T-helper 22 cell (primary cell): ENCODE measurements around the gene GMCL2.
A peak's percentile ranks its signal among the peaks of the same experiment; 100 is the strongest.
"Not testable (repeated sequence)": the region's sequence is repeated elsewhere in the genome, so short reads cannot be mapped to it uniquely, and the experiment has no call there.

Source experiments
- DNase-seq: peaks from one replicate; pipeline ENCODE4 v3.0.0-alpha.2; 2020; ENCODE audit warnings: low read depth

Gene GMCL2, protein sequence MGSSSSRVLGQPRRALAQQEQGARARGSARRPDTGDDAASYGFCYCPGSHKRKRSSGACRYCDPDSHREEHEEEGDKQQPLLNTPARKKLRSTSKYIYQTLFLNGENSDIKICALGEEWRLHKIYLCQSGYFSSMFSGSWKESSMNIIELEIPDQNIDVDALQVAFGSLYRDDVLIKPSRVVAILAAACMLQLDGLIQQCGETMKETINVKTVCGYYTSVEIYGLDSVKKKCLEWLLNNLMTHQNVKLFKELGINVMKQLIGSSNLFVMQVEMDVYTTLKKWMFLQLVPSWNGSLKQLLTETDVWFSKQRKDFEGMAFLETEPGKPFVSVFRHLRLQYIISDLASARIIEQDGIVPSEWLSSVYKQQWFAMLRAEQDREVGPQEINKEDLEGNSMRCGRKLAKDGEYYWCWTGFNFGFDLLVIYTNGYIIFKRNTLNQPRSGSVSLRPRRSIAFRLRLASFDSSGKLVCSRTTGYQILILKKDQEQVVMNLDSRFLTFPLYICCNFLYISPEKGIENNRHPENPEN

DNA sequence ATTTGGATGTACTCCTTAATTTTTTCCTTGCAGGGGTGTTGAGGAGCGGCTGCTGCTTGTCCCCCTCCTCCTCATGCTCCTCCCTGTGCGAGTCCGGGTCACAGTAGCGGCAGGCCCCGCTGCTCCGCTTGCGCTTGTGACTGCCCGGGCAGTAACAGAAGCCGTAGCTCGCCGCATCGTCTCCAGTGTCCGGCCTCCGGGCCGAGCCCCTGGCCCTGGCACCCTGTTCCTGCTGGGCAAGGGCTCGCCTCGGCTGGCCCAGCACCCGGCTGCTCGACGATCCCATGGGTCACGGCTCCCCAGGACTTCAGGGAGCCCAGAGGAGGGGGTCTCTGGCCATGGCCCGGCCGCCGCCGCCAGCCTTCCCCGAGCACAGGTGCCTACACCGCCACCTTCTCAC is at the start of gene GMCL2:
GMCL2 (minus strand) TSS at position 358 of the 400 bp plus-strand sequence; CDS start at position 286, 72 bp downstream.
- no peak for DNase-seq

DNA sequence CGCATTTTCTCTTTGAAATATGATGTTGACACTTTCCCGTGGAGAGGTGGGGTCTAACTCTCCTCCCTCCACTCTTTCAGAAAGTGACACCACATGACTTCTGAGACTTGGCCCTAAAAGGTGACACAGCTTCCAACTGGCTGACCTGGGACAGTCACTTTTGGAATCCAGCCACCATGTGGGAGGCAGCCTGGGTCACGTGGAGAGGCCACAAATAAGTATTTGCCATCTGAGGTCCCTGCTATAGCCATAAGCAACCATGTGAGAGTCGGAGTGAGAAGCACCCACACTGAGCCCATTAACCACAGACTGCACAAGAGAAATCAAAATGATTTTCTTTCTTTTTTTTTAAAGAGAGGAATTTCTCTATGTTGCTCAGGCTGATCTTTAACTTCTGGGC is 49.5 kb upstream of the GMCL2 start:
- no peak for DNase-seq

DNA sequence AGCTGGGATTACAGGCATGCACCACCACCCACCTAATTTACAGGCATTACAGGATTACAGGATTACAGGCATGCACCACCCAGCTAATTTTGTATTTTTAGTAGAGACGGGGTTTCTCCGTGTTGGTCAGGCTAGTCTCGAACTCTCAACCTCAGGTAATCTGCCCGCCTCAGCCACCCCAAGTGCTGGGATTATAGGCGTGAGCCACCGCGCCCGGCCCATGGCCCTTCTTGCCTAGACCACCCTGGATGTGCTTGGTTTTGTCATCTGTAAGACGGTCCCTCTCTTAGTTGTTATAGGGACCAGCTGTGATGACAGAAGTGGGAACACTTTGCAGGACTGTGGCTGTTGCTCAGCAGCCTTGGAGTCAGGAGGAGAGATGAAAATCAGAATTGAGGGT is 49.0 kb upstream of the GMCL2 start:
- no peak for DNase-seq

DNA sequence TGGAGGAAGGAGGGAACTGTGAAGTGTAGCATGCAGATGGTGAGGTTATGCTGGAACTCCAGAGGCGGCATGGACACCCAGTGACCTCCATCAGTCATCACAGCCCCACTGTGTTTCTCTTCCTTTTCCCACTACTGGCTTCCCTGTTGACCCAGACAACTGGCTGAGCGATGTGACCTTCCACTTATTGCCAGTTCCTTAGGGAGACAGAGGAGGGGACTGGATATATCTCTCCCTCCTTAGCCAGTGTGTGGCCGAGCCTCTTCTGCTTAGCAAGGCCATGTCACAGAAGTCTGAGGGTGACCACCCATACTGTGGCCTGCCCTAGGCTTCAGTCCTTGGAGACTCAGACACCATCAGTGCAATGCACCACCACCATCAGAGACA is 48.4 kb upstream of the GMCL2 start:
- no peak for DNase-seq

DNA sequence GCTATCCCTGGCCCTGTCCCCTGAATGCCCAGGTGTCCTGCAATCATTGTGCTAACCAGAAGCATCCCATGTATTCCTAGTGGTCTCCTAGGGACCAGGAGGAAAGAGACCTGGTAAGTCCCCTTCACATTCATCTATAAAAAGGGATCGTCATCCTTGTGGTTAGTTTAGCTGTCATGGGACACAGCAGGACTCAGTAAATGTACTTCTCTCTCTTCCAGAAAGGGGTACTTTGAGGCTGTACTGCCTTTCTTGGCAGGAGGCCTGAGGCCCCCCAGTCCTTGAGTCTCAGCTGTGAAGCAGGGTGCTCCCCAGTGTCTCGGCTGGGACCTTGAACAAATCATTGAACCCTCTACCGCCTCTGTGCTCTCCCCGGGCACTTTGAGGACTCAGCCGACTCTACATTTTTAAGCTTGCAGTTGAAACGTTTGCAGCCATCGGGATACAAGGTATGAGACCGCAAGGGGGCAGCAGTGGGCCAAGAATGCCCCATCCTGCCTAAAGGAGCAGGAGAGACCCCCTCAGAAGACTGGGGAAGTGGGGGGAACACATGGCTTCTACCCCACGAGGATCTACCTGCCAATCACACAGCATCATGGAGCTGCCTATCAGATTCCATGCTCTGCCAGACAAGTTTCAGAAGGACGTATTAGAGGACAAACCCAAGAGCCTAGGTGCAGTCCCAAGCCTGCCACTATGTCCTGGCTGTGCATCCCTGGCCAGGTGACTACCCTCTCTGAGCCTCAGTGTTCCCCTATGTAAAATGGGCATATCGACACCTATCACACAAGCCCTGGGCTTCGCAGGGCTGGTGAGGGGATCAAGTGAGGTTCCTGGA is 47.8 kb upstream of the GMCL2 start:
- DNase-seq: peak; percentile 28

DNA sequence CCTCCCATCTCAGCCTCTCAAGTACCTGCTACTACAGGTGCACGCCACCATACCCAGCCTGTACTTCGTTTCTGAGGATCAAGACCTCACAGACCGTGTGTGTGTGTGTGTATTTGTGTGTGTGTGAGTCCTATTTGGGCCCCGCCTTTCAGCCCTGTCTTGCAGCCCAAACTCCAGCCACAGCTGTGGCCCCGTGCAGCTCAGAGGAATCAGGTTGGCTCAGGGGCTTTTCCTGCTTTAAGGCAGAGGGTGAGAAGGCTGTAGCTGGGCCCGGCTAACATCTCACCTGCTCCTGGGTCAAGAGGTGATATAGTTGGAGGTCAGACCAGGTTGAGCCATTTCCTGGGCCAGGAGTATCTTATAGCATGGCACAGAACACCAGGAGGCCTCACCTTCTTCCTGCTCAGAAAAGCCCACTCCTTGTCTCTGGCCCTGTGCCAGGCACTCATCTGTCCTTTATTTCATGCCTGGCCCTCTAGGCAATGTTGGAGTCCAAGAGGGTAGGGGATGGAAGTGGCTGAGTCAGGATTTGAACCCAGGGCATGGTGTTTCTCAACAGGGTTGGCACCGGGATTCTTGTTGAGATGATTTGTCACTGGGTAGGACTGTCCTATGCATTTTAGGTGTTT is 47.1 kb upstream of the GMCL2 start:
- no peak for DNase-seq

DNA sequence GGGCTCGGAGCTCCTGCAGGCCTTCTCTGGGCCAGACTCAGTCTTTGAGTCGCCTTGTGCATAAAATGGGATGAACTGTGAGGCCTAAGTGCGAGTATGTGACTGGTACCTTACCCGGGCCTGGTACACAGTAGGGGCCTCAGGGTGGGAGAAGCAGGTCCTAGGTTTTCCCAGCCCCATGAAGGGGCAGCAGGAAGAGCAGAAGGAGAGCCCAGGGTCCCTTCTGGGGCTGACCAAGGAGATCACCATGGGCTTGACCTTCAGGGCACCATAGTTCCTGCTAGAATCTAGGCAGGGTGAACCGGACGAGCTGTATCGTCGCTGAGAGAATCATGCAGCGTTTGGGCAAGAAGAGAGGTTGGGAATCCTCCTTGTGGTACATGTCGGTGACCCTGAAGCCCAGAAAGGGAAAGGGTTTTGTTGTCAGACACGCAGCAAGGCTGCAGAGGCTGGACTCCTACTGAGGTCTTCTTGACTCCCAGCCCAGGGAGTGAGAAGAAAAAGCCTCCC is 45.8 kb upstream of the GMCL2 start:
- no peak for DNase-seq

DNA sequence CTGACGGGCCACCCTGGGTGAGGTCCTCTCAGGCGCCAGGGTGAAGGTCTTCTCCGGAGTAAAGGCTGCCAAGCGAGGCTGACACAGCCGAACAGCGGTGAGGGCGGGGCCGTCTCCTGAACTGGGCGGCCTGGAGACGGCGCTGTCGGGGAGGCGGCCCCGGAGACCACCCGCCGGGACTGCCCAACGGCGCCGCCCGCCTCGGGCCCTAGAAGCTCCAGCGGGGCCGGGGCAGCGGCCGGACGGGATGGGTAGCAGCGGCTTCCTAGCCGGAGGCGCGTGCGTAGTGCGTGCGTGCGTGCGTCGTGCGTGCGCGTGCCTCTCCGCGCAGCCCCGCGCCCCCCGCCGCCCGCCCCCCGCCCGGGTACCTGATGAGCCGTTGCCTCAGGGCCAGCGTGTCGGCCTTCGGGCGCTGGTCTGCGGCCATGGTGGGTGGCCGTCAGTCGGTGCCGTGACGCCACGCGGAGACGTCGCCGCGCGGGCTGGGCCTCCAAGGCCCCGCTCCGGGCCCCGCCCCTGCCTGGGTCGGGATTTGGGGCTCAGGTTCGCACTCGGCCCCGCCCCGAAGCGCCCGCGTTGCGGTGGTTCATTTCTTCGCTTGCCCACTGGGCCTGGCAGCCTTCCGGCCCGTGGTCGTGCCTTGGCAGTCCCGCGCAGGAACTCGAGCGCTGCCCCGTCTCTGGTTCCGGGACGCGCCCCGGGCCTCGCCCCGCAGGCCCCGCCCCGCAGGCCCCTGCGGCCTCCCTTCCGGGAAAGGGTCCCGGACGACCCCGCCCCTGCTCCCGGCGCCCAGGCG is 45.2 kb upstream of the GMCL2 start, which contains the start of gene PHYKPL:
PHYKPL (minus strand) TSS at position 679 of the 796 bp plus-strand sequence; CDS start at position 427, 252 bp downstream.
- DNase-seq: peak; percentile 55

DNA sequence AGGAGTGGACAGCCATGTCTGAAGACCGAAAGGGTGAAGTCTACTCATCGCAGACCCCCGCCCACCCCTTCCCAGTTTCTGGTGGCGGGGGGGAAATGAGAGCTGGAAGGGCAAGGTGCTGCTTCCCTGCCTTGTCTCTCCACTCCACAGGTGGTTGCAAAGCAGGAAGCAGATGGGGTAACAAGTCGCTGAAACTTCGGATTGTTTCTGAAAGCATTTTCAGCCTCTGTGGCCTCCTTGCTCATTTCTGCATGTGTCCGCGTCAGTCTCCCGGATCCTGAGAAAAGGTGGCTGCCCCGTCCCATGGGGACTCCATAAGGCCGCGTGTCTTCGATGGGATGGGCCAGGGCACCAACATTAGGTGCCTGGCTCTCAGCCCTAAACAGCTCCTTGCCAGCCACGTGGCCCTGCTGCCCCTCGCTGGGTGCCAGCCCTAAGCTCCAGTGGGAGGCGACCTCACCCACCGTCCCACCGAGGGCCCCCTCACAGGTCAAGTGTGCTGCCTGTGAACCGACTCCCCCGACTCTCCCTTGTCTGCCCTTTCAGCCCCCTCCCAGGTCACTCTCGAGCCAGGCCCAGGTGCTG is 44.5 kb upstream of the GMCL2 start:
- no peak for DNase-seq

DNA sequence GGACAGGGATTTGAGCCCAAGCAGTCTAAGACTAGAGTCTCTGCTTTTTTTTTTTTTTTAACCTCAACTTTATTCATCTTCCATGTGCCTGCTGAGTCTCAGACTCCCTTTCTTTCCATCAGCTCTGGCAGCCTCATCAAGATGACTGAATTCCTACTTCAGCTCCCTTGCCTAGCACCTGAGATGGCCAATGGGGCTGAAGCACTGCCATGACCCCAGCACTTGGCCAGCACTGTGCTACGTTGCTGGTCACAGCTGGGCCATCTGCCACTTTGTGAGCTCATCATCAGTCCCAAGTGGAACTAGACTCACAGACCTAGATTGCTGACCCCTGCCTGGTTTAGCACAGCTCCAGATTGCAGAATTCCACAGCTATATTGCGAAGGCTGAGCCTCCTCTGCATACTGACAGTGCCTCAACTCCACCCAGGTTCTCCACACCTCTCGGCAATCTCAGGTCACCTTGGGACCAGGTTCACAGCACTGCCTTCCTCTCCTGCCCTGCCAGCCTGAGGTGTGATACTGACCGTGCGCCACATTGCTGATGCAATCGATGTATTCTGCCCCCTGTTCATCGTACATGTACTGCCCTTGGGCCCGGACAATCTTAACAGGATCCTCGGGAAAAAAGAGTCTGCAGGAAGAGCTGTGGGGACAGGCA is 43.8 kb upstream of the GMCL2 start:
- no peak for DNase-seq

DNA sequence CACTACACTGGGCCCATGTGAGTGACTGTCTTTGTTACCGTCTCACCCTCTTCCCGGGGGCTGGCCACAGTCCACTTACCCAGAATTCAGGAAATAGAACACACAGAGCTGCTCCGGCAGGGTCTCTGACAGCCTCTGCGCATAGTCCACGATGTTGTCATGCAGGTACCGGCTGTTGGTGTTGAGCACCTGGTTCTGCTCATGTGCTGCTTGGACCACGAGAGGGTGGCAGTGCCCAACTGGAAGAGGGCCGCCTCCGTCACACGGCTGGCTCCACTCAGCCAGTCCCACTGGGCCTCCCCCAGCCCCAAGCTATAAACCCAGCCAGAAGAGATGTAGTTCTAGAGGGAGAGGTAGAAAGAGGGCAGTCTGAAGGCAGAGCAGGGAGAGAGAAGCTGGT is 42.7 kb upstream of the GMCL2 start:
- DNase-seq: no peak

DNA sequence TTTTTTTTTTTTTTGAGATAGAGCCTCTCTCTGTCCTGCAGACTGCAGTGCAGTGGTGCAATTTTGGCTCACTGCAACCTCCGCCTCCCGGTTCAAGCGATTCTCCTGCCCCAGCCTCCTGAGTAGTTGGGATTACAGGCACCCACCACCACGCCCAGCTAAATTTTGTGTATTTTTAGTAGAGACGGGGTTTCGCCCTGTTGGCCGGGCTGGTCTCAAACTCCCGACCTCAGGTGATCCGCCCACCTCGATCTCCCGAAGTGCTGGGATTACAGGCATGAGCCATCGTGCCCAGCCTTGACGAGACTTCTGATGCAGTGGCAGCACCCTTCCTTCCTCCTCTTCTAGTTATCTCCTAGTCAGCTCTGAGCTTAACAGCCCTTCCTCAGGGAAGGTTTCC is 41.9 kb upstream of the GMCL2 start:
- DNase-seq: not testable (repeated sequence)

DNA sequence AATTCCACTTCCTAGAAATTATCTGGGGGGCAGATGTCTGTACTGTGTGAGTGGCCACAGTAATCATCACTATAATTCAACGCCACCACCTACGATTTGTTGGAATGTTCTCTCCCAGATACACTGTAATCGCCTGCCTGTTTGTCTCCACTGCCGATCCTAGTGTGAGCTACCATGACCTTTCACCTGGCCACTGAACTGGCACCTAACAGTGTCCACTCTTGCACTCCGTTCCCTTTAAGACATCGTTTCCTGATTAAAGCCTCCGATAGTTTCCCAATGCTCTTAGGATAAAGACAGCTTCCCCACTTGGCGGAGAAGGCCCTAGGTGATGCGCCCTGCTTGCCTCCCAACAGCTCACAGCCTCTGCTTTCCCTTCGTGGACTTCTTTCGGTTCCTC is 41.4 kb upstream of the GMCL2 start:
- DNase-seq: no peak

DNA sequence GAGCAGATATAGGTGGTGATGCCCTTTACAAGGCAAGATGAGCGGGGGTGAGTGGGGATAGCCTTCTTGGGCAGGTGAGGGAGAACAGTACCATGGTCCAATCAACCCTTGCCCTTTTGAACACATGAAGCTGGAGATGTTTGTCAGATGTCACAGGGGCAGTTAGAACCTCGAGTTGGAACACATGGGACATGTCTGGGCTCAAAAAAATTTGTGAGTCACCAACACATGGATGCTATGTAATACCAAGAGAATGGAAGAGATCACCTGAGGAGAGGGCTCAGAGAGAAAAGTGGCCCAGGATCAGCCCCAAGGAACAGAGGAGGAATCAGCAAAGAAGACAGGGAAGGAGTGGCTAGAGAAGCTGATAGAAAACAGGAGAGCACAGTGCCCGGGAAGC is 40.8 kb upstream of the GMCL2 start:
- no peak for DNase-seq

DNA sequence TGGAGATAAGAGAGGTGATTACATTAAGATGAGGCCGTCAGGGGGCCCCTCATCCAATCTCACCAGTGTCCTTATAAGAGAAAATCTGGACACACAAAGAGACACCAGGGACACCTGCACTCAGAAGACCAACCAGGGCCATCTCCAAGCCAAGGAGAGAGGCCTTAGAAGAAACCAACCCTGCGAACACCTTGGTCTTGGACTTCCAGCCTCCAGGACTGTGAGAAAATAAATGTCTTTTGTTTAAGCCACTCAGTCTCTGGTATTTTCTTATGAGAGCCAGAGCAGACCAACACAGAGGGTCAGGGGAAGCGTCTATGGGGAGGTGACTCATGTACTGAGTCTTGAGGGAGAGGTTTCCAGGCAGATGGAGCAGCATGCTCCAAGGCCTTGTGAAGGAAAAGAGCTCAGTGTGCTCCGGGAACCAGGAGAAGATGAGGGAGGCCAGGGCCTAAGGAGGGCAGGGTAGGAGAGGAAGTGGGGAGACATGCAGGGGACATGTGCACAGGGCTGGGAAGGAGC is 40.0 kb upstream of the GMCL2 start:
- no peak for DNase-seq

DNA sequence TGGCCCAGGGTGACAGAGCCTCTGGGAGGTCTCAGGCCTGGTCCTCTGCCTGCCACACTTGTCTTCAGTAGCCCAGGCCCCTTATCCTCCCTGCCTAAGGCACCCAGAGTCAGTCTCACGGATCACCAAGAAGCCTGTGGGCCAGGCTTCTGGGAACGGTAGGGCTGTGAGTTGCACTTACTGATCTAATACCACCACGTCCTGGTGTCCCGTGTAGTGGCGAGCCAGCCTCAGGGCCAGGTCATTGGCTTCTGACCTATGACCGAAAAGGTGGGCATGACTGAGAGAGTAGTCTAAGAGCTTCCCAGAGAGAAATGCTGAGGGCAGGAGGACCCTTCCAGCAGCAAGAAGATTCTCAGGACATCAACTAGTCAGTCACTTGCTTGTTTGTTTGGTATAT is 38.0 kb upstream of the GMCL2 start:
- DNase-seq: no peak

DNA sequence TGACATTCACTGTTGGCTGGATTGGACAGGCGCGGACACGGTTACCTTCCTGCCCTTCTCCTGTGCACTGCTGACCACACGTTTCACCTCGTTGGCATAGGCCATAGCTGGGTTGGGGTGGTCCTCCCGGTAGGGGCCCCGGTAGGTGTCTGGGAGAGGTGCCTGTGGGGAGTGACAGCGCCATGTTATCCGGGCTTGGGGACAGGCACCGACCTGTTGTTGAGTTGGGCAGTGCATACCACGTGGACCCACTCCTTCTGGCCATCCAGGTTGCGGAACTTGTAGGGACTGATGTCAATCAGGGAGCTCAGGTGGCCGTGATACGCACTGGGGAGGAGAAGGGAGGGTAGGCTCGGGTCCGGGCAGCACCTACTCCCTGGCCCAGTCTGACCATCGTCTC is 37.2 kb upstream of the GMCL2 start:
- no peak for DNase-seq

DNA sequence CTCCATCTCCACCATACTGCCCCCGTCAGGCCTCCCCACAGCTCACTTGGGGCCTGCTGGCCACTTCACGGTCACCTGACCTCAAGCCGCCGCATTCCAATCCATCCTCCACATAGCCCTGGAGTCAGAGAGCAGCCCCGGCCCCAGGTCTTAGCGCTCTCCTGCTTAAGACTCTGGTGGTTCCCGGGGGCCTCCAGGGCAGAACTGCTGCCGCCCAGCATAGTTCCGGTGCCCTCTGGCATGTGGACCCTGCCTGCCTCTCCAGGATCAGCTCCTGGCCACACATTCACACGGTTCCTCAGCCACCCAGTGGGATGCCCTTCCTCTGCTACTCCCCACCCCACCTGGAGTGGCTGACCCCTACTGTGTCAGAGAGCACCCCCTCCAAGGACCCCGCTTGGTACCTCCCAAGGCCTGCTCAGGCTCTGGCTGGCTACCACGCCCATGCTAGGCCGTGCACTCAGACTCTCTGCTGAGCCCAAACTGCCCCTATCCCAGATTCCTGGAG is 36.7 kb upstream of the GMCL2 start:
- no peak for DNase-seq

DNA sequence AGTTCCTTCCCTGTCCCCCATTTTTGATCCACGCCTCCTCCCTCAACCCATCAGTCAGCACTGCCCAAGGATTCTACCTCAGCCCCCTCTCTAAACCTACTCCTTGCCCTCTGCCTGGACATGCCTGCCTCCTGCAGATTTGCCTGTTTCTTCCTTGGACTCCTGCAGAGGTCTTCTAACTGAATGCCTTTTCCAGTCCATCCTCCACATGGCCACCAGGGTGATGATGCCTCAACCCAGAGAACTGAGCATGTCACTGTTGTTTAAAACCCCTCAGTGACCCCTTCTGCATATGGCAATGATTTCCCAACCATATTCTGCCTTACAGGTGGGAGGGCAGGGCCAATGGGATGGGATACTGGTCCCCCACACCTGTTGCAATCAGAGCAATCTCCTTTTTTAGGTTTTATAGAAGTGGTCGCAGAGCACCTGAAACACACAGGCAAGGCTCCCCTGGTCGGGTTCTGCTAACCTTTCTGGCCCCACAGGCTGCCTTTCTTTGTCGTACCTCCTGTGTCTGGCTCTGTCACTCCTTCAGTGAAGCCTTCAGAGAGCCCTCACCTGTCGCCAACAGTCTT is 36.1 kb upstream of the GMCL2 start:
- DNase-seq: no peak

DNA sequence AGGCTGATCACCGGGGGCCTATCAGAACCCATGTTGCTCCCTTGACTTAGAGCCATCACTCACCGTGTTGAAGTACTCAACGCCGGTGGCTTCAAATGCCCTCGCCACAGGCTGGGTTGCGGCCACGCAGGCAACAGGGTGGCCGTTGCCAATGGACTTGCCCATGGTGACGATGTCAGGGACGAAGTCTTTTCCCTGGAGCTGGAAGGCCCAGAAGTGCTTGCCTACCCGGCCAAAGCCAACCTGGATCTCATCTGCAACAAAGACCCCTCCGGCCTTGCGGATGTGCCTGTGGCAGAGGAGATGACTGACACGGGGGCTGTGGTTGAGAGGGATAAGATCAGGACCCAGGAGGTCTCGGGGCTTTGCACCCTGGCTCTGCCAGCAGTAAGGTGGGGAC is 35.1 kb upstream of the GMCL2 start:
- DNase-seq: no peak
